ENCODE data around the gene USP21.

- no peak for TF ChIP-seq CTCF (IDR thresholded peaks at IDR 0.05; ENCODE audit: low read length)
- no peak for TF ChIP-seq EZH2phosphoT487 (IDR thresholded peaks at IDR 0.05; ENCODE audit: low read length)
- no peak for TF ChIP-seq EZH2 (optimal IDR thresholded peaks at IDR 0.05; ENCODE audit: low read depth, low read length)
Observed at GRCh38 chr1:161113915-161114314, 45.4 kb upstream of the USP21 start.

Data from MM.1S (cell line).